Common myeloid progenitor, CD34-positive (primary cell): ENCODE measurements around the gene MAVS.
"Not testable (repeated sequence)": the region's sequence is repeated elsewhere in the genome, so short reads cannot be mapped to it uniquely, and the experiment has no call there.

Experiments
- CTCF ChIA-PET: fragments of 350-600 bp; sonication (Branson Sonifier 250); formaldehyde crosslinking; loops from one replicate; lab custom pipeline; 2021; ENCODE audit warnings: antibody characterized with exemption; lab: Charles Lee
- POLR2A ChIA-PET: fragments of 350-600 bp; sonication (Branson Sonifier 250); formaldehyde crosslinking; loops from one replicate; lab custom pipeline; 2021; ENCODE audit warnings: antibody characterized with exemption; lab: Charles Lee
- DNase-seq, 3 donors: peaks; one replicate each; pipeline versions ENCODE4 v3.0.0 to v3.0.0-alpha.2; 2013
- H3K27ac ChIP-seq, 2 experiments: 1 replicate in 1 of 2; 2 replicates in 1 of 2; pipeline ENCODE4 v1.7.0; 2013; ENCODE audit warnings: inconsistent platforms in 2 of 2, low read length in 2 of 2, mild to moderate bottlenecking in 2 of 2, low read depth in 1 of 2, moderate library complexity in 1 of 2; ENCODE audit not compliant: severe bottlenecking in 2 of 2, insufficient read depth in 1 of 2, poor library complexity in 1 of 2
- H3K27me3 ChIP-seq, 5 experiments: replicated peaks in 2 of 5; 1 replicate in 3 of 5; 2 replicates in 2 of 5; pipeline versions ENCODE4 v1.6.1 to v1.7.0; 2013; ENCODE audit warnings: low read length in 4 of 5, mild to moderate bottlenecking in 2 of 5, moderate library complexity in 2 of 5, inconsistent platforms in 1 of 5; ENCODE audit not compliant: insufficient read depth in 5 of 5, control insufficient read depth in 4 of 5
- H3K36me3 ChIP-seq, 4 experiments: 1 replicate in 2 of 4; 2 replicates in 2 of 4; pipeline versions ENCODE4 v1.6.1 to v1.7.0; 2013; ENCODE audit warnings: low read length in 3 of 4, control low read depth in 1 of 4, mild to moderate bottlenecking in 1 of 4; ENCODE audit not compliant: control insufficient read depth in 4 of 4, insufficient read depth in 4 of 4
- H3K4me1 ChIP-seq, 4 experiments: 1 replicate in 3 of 4; 2 replicates in 1 of 4; pipeline versions ENCODE4 v1.6.1 to v1.7.1; 2013; ENCODE audit warnings: low read length in 3 of 4, mild to moderate bottlenecking in 3 of 4, control low read depth in 1 of 4, inconsistent platforms in 1 of 4, moderate library complexity in 1 of 4; ENCODE audit not compliant: control insufficient read depth in 4 of 4, insufficient read depth in 4 of 4; ENCODE audit errors: control extremely low read depth in 1 of 4
- H3K4me3 ChIP-seq, 7 experiments: 1 replicate in 4 of 7; 2 replicates in 3 of 7; pipeline versions ENCODE4 v1.5.1 to v1.7.0; 2013; ENCODE audit warnings: mild to moderate bottlenecking in 7 of 7, low read length in 6 of 7, moderate library complexity in 6 of 7, inconsistent platforms in 2 of 7, low read depth in 2 of 7, control low read depth in 1 of 7; ENCODE audit not compliant: insufficient read depth in 4 of 7, control insufficient read depth in 1 of 7; ENCODE audit errors: extremely low read depth in 1 of 7
- H3K9me3 ChIP-seq, 5 experiments: 1 replicate in 4 of 5; 2 replicates in 1 of 5; pipeline versions ENCODE4 v1.6.1 to v1.7.1; 2013; ENCODE audit warnings: low read length in 4 of 5, mild to moderate bottlenecking in 2 of 5, inconsistent platforms in 1 of 5, low read depth in 1 of 5, moderate library complexity in 1 of 5; ENCODE audit not compliant: control insufficient read depth in 4 of 5, insufficient read depth in 2 of 5; ENCODE audit errors: control extremely low read depth in 1 of 5
- WGBS: methylation state at CpG from one replicate; pipeline ENCODE4 v1.1.5; 2013; ENCODE audit not compliant: insufficient coverage; 5-methylcytosine and 5-hydroxymethylcytosine counted together

Gene MAVS

DNA sequence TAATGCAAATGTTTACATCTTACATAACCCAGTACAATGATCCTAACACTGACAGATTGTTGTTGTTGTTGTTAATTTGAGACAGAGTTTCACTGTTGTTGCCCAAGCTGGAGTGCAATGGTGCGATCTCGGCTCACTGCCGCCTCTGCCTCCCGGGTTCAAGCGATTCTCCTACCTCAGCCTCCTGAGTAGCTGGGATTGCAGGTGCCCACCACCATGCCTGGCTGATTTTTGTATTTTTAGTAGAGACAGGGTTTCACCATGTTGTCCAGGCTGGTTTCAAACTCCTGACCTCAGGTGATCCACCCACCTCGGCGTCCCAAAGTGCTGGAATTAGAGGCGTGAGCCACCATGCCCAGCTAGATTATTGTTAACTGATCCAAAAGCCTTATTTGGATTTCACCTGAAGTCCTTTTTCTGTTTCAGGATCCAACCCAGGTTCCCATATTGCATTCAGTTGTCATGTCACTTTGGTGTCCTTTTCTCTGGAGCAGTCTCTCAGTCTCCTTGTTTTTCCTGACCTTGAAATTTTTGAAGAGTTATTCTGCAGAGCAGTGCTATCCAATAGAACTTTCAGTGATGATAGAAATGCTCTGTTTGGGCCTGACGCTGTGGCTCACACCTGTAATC lies 2.5 kb upstream of the MAVS start:
- H3K4me1 ChIP-seq: peaks cover 4 to 54% (median 39%) of the 10 kb centered on the region in 4 experiments
- CTCF ChIA-PET: interaction anchor here (1.8 to 3.9 kb wide), 4 partner anchors 10 to 58 kb away, joined by 6 to 24 read pairs (median 6); partner anchors contain the start of genes AP5S1 and CENPB
- H3K4me3 ChIP-seq, H3K27me3 ChIP-seq, H3K27ac ChIP-seq, H3K36me3 ChIP-seq, DNase-seq, POLR2A ChIA-PET, H3K9me3 ChIP-seq: not testable (repeated sequence)
- WGBS: 96% methylated on average over 4 of the region's 9 CpGs

- Histone ChIP-seq H3K27ac (peak overlapping the region; percentile 33 to 90), H3K9me3 (no peaks in the 10 kb centered on the region), H3K27me3 (no peaks in the 10 kb centered on the region), H3K36me3 (peaks cover 0 to 10% (median under 1%) of the 10 kb centered on the region in 4 experiments), H3K4me1 (peaks cover 1 to 36% (median 27%) of the 10 kb centered on the region in 4 experiments), H3K4me3 (peak overlapping the region; percentile 78 to 98 (median 88))
- DNase-seq: no peak
- CTCF ChIA-PET: no interaction called here
- 0% methylated on average over 18 of the region's 22 CpGs for WGBS
- POLR2A ChIA-PET: no interaction called here
Measured at GRCh38 chr20:3846378-3846739, 275 bp upstream of the MAVS start.

DNA sequence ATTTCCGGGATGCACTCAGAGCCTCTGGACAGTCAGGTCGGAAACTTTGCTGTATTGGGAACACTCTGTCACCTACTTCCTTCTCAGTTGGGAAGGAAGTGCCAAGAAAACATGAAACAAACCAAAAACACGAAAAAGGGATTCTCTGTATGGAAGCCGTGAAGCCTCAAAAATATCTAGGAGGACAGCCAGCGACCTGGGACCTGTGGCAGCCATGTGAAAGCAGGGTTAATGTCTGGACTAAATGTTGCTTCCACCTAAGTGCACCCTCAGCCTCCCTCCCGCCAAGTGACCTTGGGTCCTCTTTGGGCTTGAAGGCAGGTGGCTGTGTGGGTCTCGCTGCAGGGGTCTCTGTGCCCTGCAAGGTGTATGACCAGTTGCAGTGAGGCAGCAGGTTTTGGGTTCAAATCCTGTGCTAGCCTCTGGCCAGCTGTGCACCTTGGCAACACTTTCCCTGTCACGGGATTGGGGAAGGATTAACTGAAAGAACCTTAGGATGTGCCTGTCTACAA lies 851 bp downstream of the MAVS start:
- Histone ChIP-seq H3K27me3 (no peaks in the 10 kb centered on the region), H3K36me3 (peaks cover 0 to 12% (median under 1%) of the 10 kb centered on the region in 4 experiments), H3K4me3 (peak overlapping the region; percentile 78 to 98 (median 88)), H3K27ac (peak overlapping the region; percentile 80 to 90), H3K9me3 (no peaks in the 10 kb centered on the region), H3K4me1 (peaks cover 1 to 31% (median 25%) of the 10 kb centered on the region in 4 experiments)
- ChIA-PET POLR2A (no interaction called here), CTCF (no interaction called here)
- 54% methylated on average over 6 of the region's 8 CpGs for WGBS
- DNase-seq: peak in 2 of 3 donors; percentile 13 to 14

DNA sequence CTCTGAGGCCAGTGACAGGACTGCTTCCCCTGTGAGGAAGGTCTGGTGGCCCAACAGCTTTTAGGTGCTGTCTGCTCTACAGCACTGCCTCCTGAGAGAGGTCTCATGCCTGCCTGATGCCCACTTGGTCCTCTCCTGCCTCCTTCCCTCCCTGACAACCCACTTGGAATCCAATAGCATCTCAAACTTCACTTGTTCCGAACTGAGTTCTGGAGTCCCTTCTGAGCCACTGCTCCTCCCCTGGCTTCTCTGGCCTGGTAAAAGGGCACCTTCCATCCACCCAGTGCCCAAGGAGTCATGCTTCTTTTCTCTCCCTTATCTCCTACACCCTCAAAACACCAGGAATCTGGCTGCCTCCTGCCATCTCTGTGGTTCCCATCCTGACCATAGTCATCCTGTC lies 1.9 kb downstream of the MAVS start:
- H3K27me3 ChIP-seq: no peaks in the 10 kb centered on the region
- no peak for DNase-seq
- WGBS: 100% methylated on average over 1 of the region's 1 CpG
- no peaks in the 10 kb centered on the region for H3K9me3 ChIP-seq
- peaks cover 0 to 12% (median under 1%) of the 10 kb centered on the region in 4 experiments for H3K36me3 ChIP-seq
- ChIA-PET CTCF (interaction anchor here (1.4 kb wide), 1 partner anchor 23 kb away, joined by 4 read pairs; no protein-coding TSS in a partner anchor), POLR2A (no interaction called here)
- H3K27ac ChIP-seq: peak overlapping the region in 1 of 2 experiments; percentile 36
- H3K4me1 ChIP-seq: peaks cover 0 to 23% (median 19%) of the 10 kb centered on the region in 4 experiments
- H3K4me3 ChIP-seq: no peak overlapping the region

DNA sequence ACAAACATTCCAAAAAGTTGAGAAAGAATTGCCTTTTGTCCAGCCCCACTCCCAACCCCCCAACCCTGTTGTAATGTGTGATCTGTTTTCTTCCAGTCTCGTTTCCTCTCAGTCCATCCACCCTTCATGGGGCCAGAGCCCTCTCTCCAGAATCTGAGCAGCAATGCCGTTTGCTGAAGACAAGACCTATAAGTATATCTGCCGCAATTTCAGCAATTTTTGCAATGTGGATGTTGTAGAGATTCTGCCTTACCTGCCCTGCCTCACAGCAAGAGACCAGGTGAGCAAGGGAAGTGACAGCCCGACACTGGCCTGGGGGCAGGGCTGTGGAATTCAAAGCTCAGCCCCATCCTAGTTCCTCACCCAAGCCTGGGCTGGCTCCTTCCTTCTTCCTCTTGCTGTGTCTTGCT lies 7.8 kb downstream of the MAVS start:
- peaks cover 0 to 4% (median 0%) of the 10 kb centered on the region in 4 experiments for H3K4me1 ChIP-seq
- ChIA-PET POLR2A (interaction anchor here (0.7 to 1.0 kb wide), 2 partner anchors 34 to 113 kb away, joined by 3 read pairs; partner anchors contain the start of gene AP5S1), CTCF (interaction anchor here (0.9 to 3.8 kb wide), 24 partner anchors 9 to 217 kb away, joined by 3 to 24 read pairs (median 4); partner anchors contain the start of genes CENPB and SPEF1)
- 100% methylated on average over 3 of the region's 4 CpGs for WGBS
- H3K36me3 ChIP-seq: peaks cover 8 to 40% (median 22%) of the 10 kb centered on the region in 4 experiments
- no peaks in the 10 kb centered on the region for H3K27me3 ChIP-seq
- DNase-seq: no peak
- H3K4me3 ChIP-seq: no peak overlapping the region
- no peak overlapping the region for H3K27ac ChIP-seq
- H3K9me3 ChIP-seq: no peaks in the 10 kb centered on the region

- 90% methylated on average over 14 of the region's 14 CpGs for WGBS
- Histone ChIP-seq H3K36me3 (peaks cover 15 to 55% (median 39%) of the 10 kb centered on the region in 4 experiments), H3K4me3 (no peak overlapping the region), H3K4me1 (peaks cover 0 to 4% (median 0%) of the 10 kb centered on the region in 4 experiments), H3K9me3 (peaks cover 0 to 5% (median 0%) of the 10 kb centered on the region in 5 experiments), H3K27me3 (no peaks in the 10 kb centered on the region), H3K27ac (no peak overlapping the region)
- CTCF ChIA-PET: interaction anchor here (0.6 to 2.0 kb wide), 6 partner anchors 37 to 150 kb away, joined by 3 to 7 read pairs (median 4); partner anchors contain the start of gene AP5S1
- POLR2A ChIA-PET: interaction anchor here (0.7 kb wide), 1 partner anchor 10 kb away, joined by 4 read pairs; no protein-coding TSS in a partner anchor
- no peak for DNase-seq
Measured at GRCh38 chr20:3857405-3857804, 10.8 kb downstream of the MAVS start.
